Neural crest cell (in vitro differentiated cells): Measurements from ENCODE around the gene CCL5. TPM values are rescaled to one million over a fixed set of nuclear protein-coding genes. Genes with fewer than 3 reads are reported as not detected.

Experiments
- DNase-seq: peaks from one replicate; pipeline ENCODE4 v3.0.0; 2021; ENCODE audit warnings: low read depth, mixed read lengths, low spot score
- H3K27ac Mint-ChIP-seq: one replicate; pipeline ENCODE4 v1.8.0; 2021; ENCODE audit warnings: mild to moderate bottlenecking, mixed read lengths; ENCODE audit not compliant: unreplicated experiment
- H3K27me3 Mint-ChIP-seq: 2 replicates; pipeline ENCODE4 v1.8.0; 2021; ENCODE audit warnings: low read depth, mild to moderate bottlenecking, mixed read lengths
- H3K36me3 Mint-ChIP-seq: 2 replicates; pipeline ENCODE4 v1.8.0; 2021; ENCODE audit warnings: low read depth, mild to moderate bottlenecking, mixed read lengths
- H3K4me1 Mint-ChIP-seq: 2 replicates; pipeline ENCODE4 v1.8.0; 2021; ENCODE audit warnings: mixed read lengths
- H3K4me3 Mint-ChIP-seq: one replicate; pipeline ENCODE4 v1.8.0; 2021; ENCODE audit warnings: mild to moderate bottlenecking, mixed read lengths
- H3K9me3 Mint-ChIP-seq: 2 replicates; pipeline ENCODE4 v1.8.0; 2021; ENCODE audit warnings: mixed read lengths
- total RNA-seq: library from RNA; stranded (reverse); gene quantifications from 2 replicates; pipeline ENCODE4 v1.2.1, GENCODE V29; 2021
- TF ChIP-seq, protein P1 (sequence below): fragments of 200-600 bp; sonication (generic); conservative IDR thresholded peaks from 2 replicates; pipeline ENCODE4 v1.5.0; 2021; ENCODE audit warnings: antibody characterized with exemption, mild to moderate bottlenecking

CCL5 gene
- total RNA-seq, 1 donor from 2014 or later, result not detected

DNA sequence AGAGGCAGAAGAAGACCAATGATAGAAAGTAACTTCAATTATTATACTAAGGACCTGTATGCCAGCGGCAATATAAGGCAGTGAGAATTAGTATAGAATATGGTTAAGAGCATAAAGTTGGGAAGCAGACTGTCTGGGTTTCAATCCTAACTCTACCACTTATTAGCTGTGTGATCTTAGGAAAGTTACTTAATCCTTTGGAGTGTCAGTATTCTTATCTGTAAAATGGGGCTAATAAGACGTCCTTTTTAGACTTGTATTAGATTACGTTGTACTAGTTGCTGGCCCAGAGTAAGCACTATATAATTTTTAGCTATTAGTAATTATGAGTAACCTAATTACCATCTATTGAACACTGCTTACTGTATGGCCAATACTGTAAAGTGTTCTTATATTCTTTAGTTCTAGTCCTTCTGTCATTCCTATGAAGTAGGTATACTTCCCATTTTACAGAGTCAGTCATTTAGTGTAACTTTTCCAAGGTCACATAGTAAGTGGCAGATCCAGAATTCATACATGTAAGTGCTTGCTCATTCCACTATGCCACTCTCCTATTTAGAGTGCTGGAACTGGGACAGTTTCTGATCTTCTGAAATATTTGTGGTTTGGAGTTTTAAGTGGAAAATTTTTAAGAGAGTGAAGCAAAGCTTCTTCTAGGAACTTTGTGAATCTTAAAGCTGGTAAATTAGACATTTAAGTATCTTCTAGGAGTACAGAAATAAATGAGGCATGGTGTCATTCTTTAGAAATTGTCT lies 33.9 kb downstream of the CCL5 start:
- Mint-ChIP-seq H3K27ac (no peak overlapping the region), H3K36me3 (peaks cover 39% of the 10 kb centered on the region), H3K9me3 (no peaks in the 10 kb centered on the region), H3K4me3 (no peak overlapping the region), H3K27me3 (no peaks in the 10 kb centered on the region), H3K4me1 (peaks cover 1% of the 10 kb centered on the region)
- TF ChIP-seq, protein P1, sequence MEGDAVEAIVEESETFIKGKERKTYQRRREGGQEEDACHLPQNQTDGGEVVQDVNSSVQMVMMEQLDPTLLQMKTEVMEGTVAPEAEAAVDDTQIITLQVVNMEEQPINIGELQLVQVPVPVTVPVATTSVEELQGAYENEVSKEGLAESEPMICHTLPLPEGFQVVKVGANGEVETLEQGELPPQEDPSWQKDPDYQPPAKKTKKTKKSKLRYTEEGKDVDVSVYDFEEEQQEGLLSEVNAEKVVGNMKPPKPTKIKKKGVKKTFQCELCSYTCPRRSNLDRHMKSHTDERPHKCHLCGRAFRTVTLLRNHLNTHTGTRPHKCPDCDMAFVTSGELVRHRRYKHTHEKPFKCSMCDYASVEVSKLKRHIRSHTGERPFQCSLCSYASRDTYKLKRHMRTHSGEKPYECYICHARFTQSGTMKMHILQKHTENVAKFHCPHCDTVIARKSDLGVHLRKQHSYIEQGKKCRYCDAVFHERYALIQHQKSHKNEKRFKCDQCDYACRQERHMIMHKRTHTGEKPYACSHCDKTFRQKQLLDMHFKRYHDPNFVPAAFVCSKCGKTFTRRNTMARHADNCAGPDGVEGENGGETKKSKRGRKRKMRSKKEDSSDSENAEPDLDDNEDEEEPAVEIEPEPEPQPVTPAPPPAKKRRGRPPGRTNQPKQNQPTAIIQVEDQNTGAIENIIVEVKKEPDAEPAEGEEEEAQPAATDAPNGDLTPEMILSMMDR, result no peak
- no peak for DNase-seq

DNA sequence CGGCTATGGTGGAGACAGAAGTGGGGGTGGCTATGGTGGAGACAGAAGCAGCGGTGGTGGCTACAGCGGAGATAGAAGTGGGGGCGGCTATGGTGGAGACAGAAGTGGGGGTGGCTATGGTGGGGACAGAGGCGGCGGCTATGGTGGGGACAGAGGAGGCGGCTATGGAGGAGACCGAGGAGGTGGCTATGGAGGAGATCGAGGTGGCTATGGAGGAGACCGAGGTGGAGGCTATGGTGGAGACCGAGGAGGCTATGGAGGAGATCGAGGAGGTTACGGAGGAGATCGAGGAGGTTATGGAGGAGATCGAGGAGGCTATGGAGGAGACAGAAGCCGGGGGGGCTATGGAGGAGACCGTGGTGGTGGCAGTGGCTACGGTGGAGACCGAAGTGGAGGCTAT lies 35.6 kb downstream of the CCL5 start:
- TF ChIP-seq, protein P1, result no peak
- Mint-ChIP-seq H3K4me3 (no peak overlapping the region), H3K9me3 (no peaks in the 10 kb centered on the region), H3K27ac (peak overlapping the region; percentile 75), H3K4me1 (no peaks in the 10 kb centered on the region), H3K27me3 (no peaks in the 10 kb centered on the region), H3K36me3 (peaks cover 35% of the 10 kb centered on the region)
- no peak for DNase-seq

DNA sequence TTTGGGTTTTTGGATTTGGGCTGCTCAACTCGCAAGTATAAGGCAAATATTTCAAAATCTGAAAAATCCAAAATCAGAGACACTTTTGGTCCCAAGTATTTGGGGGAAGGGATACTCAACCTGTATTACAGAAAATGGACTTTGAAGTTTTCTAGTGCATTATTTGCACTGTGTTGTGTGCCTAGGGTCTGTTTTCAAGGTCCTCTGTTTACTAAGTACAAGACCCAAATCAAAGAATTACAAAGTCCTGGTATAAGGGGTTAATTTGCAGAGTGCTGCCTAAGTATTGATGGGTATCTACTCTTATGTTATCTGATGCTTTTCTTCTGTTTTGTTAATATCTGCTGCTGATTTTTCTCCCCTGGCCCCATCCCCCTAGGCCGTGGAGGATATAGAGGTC lies 36.5 kb downstream of the CCL5 start:
- Mint-ChIP-seq H3K27me3 (no peaks in the 10 kb centered on the region), H3K36me3 (peaks cover 33% of the 10 kb centered on the region), H3K9me3 (no peaks in the 10 kb centered on the region), H3K4me3 (no peak overlapping the region), H3K27ac (no peak overlapping the region), H3K4me1 (no peaks in the 10 kb centered on the region)
- no peak for DNase-seq
- TF ChIP-seq, protein P1, result no peak

DNA sequence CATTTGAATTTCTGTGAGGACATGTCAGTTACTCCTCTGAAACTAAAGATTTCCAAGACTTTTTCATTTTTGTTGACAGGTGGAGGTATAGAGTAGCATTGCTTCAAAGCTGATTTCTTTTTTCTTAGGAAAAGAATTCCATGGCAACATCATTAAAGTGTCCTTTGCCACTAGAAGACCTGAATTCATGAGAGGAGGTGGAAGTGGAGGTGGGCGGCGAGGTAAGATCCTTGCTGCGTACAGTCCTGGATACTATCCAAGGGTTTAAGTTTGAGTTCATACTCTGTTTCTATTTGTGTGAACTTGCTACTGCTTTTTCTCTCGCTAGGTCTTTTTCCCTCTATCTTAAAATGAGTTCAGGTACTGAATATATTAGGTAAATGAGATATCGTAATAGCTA lies 37.9 kb downstream of the CCL5 start:
- no peaks in the 10 kb centered on the region for H3K27me3 Mint-ChIP-seq
- TF ChIP-seq, protein P1, result no peak
- no peaks in the 10 kb centered on the region for H3K9me3 Mint-ChIP-seq
- H3K36me3 Mint-ChIP-seq, result peaks cover 29% of the 10 kb centered on the region
- no peak for DNase-seq
- no peaks in the 10 kb centered on the region for H3K4me1 Mint-ChIP-seq
- H3K4me3 Mint-ChIP-seq, result no peak overlapping the region
- H3K27ac Mint-ChIP-seq, result no peak overlapping the region

DNA sequence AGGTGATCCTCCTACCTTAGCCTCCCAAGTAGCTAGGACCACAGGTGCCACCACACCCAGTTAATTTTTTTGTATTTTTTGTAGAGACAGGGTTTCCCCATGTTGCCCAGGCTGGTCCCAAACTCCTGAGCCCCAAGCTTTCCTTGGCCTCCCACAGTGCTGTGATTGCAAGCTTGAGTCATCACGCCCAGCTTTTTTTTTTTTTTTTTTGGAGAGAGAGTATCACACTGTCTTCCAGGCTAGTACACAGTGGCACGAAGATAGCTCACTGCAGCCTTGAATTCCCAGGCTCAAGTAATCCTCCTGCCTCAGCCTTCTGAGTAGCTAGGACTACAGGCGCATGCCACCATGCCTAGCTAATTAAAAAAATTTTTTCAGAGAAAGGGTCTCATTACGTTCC lies 38.7 kb downstream of the CCL5 start:
- no peak overlapping the region for H3K27ac Mint-ChIP-seq
- TF ChIP-seq, protein P1, result no peak
- H3K4me3 Mint-ChIP-seq, result no peak overlapping the region
- H3K4me1 Mint-ChIP-seq, result no peaks in the 10 kb centered on the region
- no peaks in the 10 kb centered on the region for H3K27me3 Mint-ChIP-seq
- H3K36me3 Mint-ChIP-seq, result peaks cover 31% of the 10 kb centered on the region
- no peak for DNase-seq
- no peaks in the 10 kb centered on the region for H3K9me3 Mint-ChIP-seq
